Activated T-cell treated with anti-CD3 and anti-CD28 coated beads, Interleukin-2, amount 50 U/mL, for 72 hours (primary cell): ENCODE data around the gene MARCHF9. TPM values are rescaled to one million over a fixed set of nuclear protein-coding genes. Genes with fewer than 3 reads are reported as not detected.
A peak's percentile ranks its signal among the peaks of the same experiment; 100 is the strongest.
"Not testable (repeated sequence)": the region's sequence is repeated elsewhere in the genome, so short reads cannot be mapped to it uniquely, and the experiment has no call there.

Experiments used
- ATAC-seq, 2 donors: fragments of 150-1000 bp; cut with Tn5 transposase; replicated peaks in 1 of 2; 2 replicates each; pipeline ENCODE4 v1.10.0; 2021; ENCODE audit warnings: moderate library complexity in 2 of 2, mild to moderate bottlenecking in 1 of 2
- DNase-seq, 2 donors: peaks; one replicate each; pipeline ENCODE4 v3.0.0; 2021 to 2022; ENCODE audit warnings: mixed read lengths in 1 of 2
- H3K27ac Mint-ChIP-seq: one replicate; pipeline ENCODE4 v1.8.0; 2022; ENCODE audit warnings: mild to moderate bottlenecking, moderate library complexity, mixed read lengths
- H3K27me3 Mint-ChIP-seq: one replicate; pipeline ENCODE4 v1.8.0; 2022; ENCODE audit warnings: low read depth, mixed read lengths
- H3K36me3 Mint-ChIP-seq, 2 donors: one replicate each; pipeline ENCODE4 v1.8.0; 2022; ENCODE audit warnings: mixed read lengths in 2 of 2, mild to moderate bottlenecking in 1 of 2; ENCODE audit not compliant: insufficient read depth in 2 of 2
- H3K4me1 Mint-ChIP-seq: one replicate; pipeline ENCODE4 v1.8.0; 2022; ENCODE audit warnings: low read depth, mixed read lengths
- H3K4me3 Mint-ChIP-seq, 2 donors: one replicate each; pipeline ENCODE4 v1.8.0; 2022; ENCODE audit warnings: mild to moderate bottlenecking in 2 of 2, mixed read lengths in 2 of 2, moderate library complexity in 2 of 2
- H3K9me3 Mint-ChIP-seq, 2 donors: one replicate each; pipeline ENCODE4 v1.8.0; 2022; ENCODE audit warnings: mixed read lengths in 2 of 2
- total RNA-seq, 2 donors: library from RNA; stranded (reverse); gene quantifications; one replicate each; pipeline ENCODE4 v1.2.3, GENCODE V29; 2022

MARCHF9 gene
- total RNA-seq, 2 donors from 2014 or later, result 30.2 to 32.9 TPM

DNA sequence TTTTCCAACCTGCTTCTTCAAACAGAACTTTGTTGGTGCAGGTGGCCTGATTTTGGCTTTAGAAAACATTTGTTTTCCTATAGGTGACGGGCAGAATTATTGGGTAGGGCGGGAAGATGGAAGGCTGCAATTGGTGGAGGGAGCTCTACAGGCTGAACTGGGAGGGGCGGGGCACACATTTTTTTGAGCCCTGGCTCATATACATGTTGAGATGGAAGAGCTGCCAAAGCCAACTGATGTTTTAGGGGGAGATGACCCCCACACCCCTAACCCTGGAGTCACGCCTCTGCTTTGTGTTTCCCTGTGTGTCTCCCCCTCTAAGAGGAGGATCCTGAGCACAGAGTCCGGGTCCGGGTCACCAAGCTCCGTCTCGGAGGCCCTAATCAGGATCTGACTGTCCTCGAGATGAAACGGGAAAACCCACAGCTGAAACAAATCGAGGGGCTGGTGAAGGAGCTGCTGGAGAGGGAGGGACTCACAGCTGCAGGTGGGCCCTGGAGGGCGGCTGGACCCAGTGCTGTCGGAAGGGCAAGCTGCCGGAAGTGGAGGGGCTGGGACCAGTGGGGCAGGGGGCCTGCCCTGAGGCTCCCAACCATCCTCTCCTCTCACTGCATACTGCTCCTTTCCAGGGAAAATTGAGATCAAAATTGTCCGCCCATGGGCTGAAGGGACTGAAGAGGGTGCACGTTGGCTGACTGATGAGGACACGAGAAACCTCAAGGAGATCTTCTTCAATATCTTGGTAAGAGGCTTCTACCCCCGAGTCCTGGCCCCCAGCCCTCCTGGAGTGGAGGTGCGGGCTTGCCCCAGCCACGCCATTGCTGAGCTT lies 34.9 kb upstream of the MARCHF9 start:
- Mint-ChIP-seq H3K4me1 (no peaks in the 10 kb centered on the region), H3K27ac (no peak overlapping the region), H3K4me3 (no peak overlapping the region), H3K27me3 (no peaks in the 10 kb centered on the region), H3K9me3 (no peaks in the 10 kb centered on the region), H3K36me3 (peaks cover 4 to 17% of the 10 kb centered on the region in 2 donors)
- DNase-seq (no peak), ATAC-seq (no peak)

DNA sequence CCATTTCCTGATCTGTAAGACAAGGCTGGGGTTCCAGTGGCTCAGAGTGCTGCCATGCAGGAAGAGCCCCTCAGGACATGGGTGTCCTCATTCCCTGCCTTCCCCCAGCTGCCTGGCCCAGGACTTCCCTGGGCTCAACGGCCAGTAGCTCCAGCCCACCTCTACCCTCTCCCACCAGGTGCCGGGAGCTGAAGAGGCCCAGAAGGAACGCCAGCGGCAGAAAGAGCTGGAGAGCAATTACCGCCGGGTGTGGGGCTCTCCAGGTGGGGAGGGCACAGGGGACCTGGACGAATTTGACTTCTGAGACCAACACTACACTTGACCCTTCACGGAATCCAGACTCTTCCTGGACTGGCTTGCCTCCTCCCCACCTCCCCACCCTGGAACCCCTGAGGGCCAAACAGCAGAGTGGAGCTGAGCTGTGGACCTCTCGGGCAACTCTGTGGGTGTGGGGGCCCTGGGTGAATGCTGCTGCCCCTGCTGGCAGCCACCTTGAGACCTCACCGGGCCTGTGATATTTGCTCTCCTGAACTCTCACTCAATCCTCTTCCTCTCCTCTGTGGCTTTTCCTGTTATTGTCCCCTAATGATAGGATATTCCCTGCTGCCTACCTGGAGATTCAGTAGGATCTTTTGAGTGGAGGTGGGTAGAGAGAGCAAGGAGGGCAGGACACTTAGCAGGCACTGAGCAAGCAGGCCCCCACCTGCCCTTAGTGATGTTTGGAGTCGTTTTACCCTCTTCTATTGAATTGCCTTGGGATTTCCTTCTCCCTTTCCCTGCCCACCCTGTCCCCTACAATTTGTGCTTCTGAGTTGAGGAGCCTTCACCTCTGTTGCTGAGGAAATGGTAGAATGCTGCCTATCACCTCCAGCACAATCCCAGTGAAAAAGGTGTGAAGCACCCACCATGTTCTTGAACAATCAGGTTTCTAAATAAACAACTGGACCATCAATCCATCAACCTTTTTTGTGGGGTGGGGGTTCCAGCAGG lies 34.0 kb upstream of the MARCHF9 start:
- H3K36me3 Mint-ChIP-seq, result peaks cover 4 to 17% of the 10 kb centered on the region in 2 donors
- DNase-seq (no peak), ATAC-seq (no peak)
- H3K27me3 Mint-ChIP-seq, result no peaks in the 10 kb centered on the region
- H3K4me1 Mint-ChIP-seq, result no peaks in the 10 kb centered on the region
- no peak overlapping the region for H3K27ac Mint-ChIP-seq
- no peaks in the 10 kb centered on the region for H3K9me3 Mint-ChIP-seq
- no peak overlapping the region for H3K4me3 Mint-ChIP-seq

DNA sequence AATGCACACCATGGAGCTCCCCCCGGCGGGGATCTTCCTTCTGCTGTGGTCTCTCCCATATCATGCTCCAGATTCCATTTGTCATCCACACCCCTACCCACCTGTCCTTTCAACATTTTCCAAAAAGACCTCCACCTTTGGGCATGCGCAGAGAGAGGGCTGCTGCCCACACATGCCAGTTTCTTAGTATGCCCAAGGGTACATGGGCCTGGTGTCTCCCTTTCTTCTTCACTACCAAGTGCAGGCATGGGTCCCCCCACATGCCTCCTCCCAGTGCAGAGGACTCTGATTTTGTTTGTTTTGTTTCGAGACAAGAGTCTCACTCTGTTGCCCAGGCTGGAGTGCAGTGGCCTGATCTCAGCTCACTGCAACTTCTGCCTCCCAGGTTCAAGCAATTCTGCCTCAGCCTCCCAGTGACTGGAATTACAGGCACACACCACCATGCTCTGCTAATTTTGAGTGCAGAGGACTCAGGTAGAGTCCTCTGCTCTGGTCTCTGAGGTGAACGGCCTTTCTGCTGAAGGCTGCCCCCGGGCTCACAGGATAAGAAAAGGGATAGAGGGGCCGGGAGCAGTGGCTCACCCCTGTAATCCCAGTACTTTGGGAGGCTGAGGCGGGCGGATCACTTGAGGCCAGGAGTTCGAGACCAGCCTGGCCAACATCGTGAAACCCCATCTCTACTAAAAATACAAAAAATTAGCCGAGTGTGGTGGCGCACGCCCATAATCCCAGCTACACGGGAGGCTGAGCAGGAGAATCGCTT lies 32.9 kb upstream of the MARCHF9 start:
- DNase-seq, H3K4me3 Mint-ChIP-seq, H3K27me3 Mint-ChIP-seq, H3K9me3 Mint-ChIP-seq, ATAC-seq, H3K4me1 Mint-ChIP-seq: not testable (repeated sequence)
- peaks cover 7 to 21% of the 10 kb centered on the region in 2 donors for H3K36me3 Mint-ChIP-seq
- H3K27ac Mint-ChIP-seq, result peak overlapping the region; percentile 3

DNA sequence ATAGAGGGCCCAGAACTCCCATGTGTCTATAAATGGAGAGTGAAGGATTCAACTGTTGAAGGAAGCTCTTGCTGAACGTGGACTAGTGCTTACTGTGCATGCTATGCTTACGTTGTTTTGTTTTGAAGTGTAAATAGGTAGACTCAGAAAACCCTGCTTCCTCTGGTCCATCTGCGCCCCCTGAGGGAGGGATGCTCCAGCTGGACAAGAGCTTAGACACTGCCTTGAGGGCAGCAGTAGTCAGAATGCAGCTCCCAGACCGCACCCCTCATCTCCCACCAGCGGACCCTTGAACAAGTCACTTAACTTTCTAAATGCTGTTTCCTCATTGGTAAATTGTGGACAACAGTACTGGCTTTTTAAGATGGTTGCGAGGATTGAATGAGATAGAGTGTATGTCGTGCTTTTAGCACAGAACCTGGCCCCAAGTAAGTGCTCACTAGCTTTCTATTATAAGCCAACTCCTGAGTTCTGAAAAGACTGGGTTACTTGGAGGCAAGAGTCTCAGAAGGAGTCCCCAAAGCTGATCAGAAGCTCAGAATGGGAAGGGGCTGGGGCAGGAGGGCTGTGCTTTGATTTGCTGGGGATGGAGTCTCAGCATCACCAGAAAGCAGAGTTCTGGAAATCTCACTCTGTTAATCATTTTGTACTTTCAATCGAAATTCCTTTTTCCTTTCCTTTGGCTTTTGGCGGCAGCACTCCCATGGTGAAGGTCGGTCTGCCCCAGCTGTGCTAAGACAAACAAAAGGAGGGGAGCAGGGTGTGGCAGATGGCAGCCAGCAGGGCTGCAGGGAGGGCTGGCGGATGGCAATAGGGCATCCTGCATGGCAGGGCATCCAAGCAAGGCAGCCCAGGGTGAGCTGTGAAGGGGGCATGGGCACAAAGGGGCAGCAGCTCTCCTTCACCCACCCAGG lies 31.9 kb upstream of the MARCHF9 start:
- no peaks in the 10 kb centered on the region for H3K9me3 Mint-ChIP-seq
- DNase-seq (no peak), ATAC-seq (no peak)
- peaks cover 9 to 22% of the 10 kb centered on the region in 2 donors for H3K36me3 Mint-ChIP-seq
- no peak overlapping the region for H3K27ac Mint-ChIP-seq
- no peaks in the 10 kb centered on the region for H3K4me1 Mint-ChIP-seq
- H3K27me3 Mint-ChIP-seq, result no peaks in the 10 kb centered on the region
- no peak overlapping the region for H3K4me3 Mint-ChIP-seq

DNA sequence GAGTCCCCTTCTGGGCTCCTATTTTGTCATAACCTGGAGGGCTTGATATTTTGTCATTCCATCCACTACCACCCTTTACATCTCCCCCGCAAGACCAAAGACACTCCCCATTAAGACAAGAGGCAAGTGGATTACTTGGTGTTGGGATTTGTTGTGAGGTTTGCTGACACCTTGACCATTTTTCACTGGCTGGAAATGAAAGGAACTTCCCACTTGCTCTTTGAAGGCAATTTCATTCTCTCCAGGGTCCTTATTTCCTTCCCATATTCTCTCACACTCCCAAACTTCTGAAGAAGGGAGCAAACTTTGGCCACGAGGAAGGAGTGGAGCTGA lies 31.3 kb upstream of the MARCHF9 start:
- H3K27ac Mint-ChIP-seq, result no peak overlapping the region
- no peak overlapping the region for H3K4me3 Mint-ChIP-seq
- peaks cover 8 to 21% of the 10 kb centered on the region in 2 donors for H3K36me3 Mint-ChIP-seq
- DNase-seq (no peak), ATAC-seq (no peak)
- H3K4me1 Mint-ChIP-seq, result no peaks in the 10 kb centered on the region
- H3K9me3 Mint-ChIP-seq, result no peaks in the 10 kb centered on the region
- no peaks in the 10 kb centered on the region for H3K27me3 Mint-ChIP-seq

DNA sequence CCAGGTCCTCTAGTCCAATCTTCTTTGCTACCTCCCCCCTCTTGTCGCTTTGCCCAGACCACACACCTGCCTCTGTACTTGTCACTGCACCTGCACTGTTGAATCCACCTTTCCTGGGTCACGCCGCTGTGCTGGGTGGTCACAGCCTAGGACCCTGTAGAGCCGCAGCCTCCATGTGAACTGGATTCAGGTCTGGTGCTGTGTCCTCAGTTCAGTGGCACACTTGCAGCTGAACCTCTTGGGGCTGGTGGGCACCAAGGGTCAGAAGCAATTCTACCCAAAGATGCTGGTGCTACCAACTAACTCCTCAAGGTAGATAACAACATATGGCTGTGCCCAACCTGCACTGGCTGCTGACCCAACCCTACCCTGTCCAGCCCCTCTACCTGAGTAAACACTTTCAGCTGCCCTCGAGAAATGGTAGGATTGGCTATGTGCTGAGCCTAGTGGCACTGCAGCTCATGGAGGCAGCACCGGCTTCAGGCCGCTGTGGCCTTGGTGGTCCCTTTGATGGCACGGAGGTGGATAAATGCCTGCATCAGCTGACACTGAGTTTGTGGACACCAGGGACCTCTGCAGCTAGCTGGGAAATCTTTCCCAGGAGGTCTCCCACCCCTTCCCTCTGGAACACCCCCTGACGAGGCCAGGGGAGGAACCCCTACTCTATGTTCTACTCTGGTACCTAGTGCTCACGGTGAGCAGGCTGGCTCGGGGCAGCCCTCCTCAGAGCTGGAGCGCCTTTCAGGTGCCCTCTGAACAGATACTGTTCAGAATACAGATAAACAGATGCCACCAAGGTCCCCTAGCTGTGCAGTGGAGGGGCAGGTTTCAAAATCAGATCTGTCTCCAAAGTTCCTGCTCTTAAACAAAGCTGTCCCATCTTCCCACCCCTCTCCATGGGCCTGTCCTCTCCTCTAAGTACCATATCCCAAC lies 30.6 kb upstream of the MARCHF9 start:
- H3K4me1 Mint-ChIP-seq, result no peaks in the 10 kb centered on the region
- H3K36me3 Mint-ChIP-seq, result peaks cover 10 to 20% of the 10 kb centered on the region in 2 donors
- DNase-seq (no peak), ATAC-seq (no peak)
- H3K9me3 Mint-ChIP-seq, result no peaks in the 10 kb centered on the region
- peak overlapping the region; percentile 17 for H3K27ac Mint-ChIP-seq
- H3K27me3 Mint-ChIP-seq, result no peaks in the 10 kb centered on the region
- no peak overlapping the region for H3K4me3 Mint-ChIP-seq

DNA sequence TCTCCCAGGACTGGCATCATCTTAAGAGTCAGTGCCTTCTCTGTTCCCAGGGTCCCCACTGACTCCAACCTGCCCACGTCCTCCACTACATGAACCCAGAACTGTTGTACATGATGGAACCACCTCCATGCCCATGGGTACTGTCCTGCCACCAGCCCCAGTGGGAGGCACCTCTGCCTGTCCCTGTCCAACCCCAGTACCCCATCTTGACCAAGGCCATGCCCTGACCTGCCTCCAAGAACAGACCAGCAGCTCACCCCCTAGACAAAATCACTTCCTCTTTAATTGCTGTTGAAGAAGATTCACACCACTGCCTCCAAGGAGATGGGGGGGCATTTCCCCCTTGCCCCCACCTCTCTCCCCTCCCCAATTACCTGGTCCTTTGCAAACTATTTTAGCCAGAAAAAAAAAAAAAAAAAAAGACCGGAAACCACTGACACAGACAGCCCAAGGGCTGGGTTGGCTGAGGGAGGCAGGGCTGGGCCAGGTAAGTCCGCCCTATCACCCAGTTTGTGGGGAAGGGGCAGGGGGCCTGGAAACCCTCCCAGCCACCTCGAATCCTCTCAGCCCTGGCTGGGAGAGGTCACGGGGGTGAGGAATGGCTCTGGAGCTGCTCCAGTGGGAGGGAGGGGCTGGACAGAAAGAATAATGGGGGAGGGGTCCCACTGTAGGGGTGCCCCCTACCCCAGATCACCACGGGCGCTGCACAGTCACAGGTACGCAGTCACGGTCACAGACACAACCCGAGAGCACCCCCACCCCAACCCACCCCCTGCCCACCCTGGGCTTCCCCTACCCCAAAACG lies 29.8 kb upstream of the MARCHF9 start:
- ATAC-seq (no peak), DNase-seq (no peak)
- H3K27ac Mint-ChIP-seq, result peak overlapping the region; percentile 17
- H3K4me1 Mint-ChIP-seq, result no peaks in the 10 kb centered on the region
- H3K4me3 Mint-ChIP-seq, result no peak overlapping the region
- H3K36me3 Mint-ChIP-seq, result peaks cover 10 to 15% of the 10 kb centered on the region in 2 donors
- no peaks in the 10 kb centered on the region for H3K27me3 Mint-ChIP-seq
- H3K9me3 Mint-ChIP-seq, result no peaks in the 10 kb centered on the region

DNA sequence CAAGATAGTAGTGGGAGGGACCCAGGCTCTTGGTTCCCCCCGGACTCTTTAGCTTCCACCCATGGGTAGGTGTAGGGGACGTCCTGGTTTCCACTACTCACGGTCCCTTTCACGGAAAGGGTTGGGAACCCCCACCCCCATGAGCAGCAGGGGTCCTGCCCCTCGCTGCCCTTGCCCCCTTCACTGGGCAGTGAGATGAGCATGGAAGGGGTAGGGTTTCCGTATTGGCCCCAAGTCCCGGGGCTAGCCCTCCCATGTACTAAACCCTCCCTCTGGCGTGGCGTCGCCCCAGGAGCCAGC lies 29.1 kb upstream of the MARCHF9 start:
- Mint-ChIP-seq H3K27me3 (no peaks in the 10 kb centered on the region), H3K27ac (no peak overlapping the region), H3K36me3 (peaks cover 10 to 15% of the 10 kb centered on the region in 2 donors), H3K9me3 (no peaks in the 10 kb centered on the region), H3K4me1 (no peaks in the 10 kb centered on the region), H3K4me3 (no peak overlapping the region)
- no peak for DNase-seq
- ATAC-seq, result no peak

DNA sequence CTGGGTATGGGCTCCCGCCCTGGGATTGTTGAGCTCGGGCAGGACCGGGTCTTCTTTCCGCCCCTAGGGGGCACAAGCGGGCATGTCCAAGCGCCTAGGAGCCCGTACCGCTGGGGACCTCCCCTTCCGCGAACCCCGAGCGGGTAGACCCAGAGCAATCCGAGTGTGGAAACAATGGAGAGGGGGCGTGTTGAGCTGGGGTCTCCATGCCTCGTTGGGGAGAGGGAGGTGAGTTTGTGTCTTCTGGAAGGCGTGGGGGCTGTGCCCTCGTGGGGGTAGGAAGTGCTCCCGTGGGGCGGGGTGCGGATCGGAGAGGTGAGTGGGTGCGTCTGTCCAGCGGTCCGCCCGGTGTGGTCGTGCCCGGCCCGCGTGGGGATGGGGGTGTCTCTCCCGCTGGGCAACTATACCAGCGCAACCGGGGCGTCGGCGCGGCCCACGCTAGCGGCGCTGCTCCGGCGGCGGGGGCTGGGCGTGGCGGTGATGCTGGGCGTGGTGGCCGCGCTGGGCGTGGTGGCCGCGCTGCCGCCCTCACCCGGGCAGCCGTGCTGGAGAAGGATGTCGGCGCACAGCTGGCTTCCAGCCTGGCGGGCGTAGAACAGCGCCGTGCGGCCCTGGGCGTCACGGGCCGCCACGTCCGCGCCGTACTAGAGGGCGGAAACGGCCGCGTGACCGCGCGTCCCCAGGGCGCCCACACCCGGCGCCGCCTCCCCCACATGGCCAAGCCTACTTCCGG lies 28.6 kb upstream of the MARCHF9 start:
- Mint-ChIP-seq H3K27ac (no peak overlapping the region), H3K9me3 (no peaks in the 10 kb centered on the region), H3K4me1 (no peaks in the 10 kb centered on the region), H3K27me3 (no peaks in the 10 kb centered on the region), H3K36me3 (peaks cover 10 to 15% of the 10 kb centered on the region in 2 donors), H3K4me3 (no peak overlapping the region)
- ATAC-seq, result peak in 1 of 2 donors; percentile 31
- DNase-seq, result peak in 1 of 2 donors; percentile 37

DNA sequence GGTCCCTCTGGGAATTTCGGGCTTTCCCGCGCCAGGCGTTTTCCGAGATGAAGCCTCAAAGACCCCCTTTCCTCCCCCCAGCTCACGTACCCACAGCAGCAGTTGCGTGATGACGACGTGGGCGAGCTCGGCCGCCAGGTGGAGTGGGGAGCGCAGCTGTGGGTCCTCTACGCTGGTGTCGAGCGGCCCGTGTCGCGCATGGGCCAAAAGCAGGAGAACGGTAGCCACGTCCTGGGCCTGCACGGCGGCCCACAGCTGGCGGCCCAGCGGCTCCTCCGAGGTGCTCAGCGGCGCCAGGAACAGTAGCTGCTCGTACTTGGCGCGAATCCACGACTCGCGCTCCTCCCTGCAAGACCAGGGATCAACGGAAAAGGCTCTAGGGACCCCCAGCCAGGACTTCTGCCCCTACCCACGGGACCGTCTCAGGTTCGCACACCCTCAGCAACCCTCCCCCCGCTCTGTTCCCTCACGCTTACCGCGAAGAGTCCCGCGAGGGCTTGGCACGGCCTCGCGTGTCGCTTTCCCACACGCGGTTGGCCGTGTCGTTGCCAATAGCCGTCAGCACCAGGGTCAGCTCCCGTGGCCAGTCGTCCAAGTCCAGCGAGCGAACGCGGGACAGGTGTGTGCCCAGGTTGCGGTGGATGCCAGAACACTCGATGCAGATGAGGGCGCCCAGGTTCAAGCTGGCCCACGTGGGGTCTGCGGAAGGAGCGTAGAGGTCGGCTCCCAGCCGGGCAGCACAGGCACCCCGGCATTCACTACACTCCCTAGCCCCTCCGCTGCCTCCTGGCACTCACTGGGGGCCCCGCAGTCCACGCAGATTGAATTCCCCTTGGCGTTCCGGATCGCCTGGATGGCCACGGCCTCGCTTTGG lies 27.8 kb upstream of the MARCHF9 start:
- Mint-ChIP-seq H3K27me3 (no peaks in the 10 kb centered on the region), H3K4me3 (no peak overlapping the region), H3K36me3 (peaks cover 12 to 19% of the 10 kb centered on the region in 2 donors), H3K9me3 (no peaks in the 10 kb centered on the region), H3K27ac (no peak overlapping the region), H3K4me1 (no peaks in the 10 kb centered on the region)
- ATAC-seq (no peak), DNase-seq (no peak)
